ENCODE results near the gene FBLN5. TPM values are rescaled to one million over a fixed set of nuclear protein-coding genes. Genes with fewer than 3 reads are reported as not detected.

The FBLN5 gene
- total and polyA plus RNA-seq, 7 donors, result 3.0 to 253 (median 91.8) TPM

DNA sequence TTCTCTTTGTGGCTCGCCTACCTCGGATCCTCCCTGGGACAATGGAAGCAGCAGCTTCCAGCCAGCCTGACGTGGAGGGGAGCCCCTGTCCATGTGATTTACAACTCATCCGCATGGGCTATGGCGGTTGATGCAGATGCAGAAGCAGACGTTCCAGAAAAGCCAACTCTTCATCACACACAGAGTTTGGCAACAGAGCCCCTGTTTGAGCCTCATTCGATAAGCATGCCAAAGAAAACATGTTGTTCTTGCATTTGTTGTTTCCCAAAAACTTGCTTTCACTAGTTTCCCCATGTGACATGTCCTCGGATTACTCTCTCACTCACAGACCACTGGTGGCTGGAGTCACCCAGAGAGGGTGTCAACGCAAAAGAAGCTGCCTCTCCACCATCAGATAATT is 63.7 kb downstream of the FBLN5 start:
- no peak overlapping the region for H3K4me3 ChIP-seq
- H3K27me3 ChIP-seq, result no peaks in the 10 kb centered on the region
- H3K9me3 ChIP-seq, result no peaks in the 10 kb centered on the region
- peaks cover 0 to 25% (median 14%) of the 10 kb centered on the region in 4 donors for H3K36me3 ChIP-seq
- WGBS, 2 donors, result 88% methylated on average over 9 of the region's 9 CpGs
- intact Hi-C loops (cut with DNase I), result no loop called here
- H3K4me1 ChIP-seq, result peaks cover 0 to 10% (median 7%) of the 10 kb centered on the region in 4 donors
- H3K27ac ChIP-seq, result peak overlapping the region in 2 of 4 donors; percentile 52 to 55
- TF ChIP-seq POLR2AphosphoS5 (IDR thresholded peaks at IDR 0.05) (peak; percentile 50 to 61 (median 56)), EP300 (IDR thresholded peaks at IDR 0.05) (no peak)
- peak; percentile 91 for DNase-seq

DNA sequence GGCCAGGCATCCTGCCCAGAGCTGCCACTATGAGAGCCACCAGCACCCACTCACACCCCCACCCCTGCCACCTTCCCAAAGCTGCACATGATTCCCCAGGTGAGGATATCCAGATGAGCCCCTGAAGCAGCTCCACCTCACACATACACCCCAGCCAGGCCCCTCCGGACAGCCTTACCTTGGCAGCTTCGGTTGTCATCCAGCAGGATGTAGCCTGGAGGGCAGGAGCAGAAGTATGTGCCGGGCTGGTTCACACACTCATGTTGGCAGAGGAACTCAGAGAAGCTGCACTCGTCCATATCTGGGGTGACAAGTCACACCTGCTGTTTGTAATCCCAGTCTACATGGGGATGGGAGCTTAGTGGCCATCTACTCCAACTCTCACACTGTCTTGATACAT is 64.7 kb downstream of the FBLN5 start:
- no peaks in the 10 kb centered on the region for H3K9me3 ChIP-seq
- H3K4me1 ChIP-seq, result peaks cover 0 to 10% (median 7%) of the 10 kb centered on the region in 4 donors
- peak overlapping the region; percentile 0 to 52 (median 38) for H3K27ac ChIP-seq
- TF ChIP-seq EP300 (IDR thresholded peaks at IDR 0.05), result no peak
- peaks cover 0 to 25% (median 15%) of the 10 kb centered on the region in 4 donors for H3K36me3 ChIP-seq
- WGBS, 2 donors, result 85 to 90% methylated on average over 4 of the region's 4 CpGs
- no peak for DNase-seq
- H3K27me3 ChIP-seq, result no peaks in the 10 kb centered on the region
- H3K4me3 ChIP-seq, result no peak overlapping the region
- intact Hi-C loops (cut with DNase I), result no loop called here

DNA sequence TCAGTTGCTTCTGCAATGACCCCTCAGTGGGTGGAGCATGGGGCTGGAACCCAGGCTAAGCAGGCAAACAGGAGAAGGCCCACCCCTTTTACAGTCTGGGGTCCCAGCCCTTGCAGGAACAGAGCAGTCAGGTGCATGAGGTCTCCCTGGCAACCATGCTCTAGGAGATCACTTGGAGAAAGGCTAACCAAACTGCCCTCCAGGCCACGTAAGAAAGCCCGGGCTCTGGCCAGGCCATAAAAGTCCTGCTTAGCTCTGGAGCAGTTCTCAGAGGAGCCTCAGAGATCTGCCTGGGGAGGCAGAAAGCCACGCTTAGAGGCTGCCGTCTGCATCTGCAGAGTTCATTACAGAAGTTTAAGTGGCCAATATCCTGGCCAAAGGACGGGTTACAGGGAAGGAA is 65.1 kb downstream of the FBLN5 start:
- DNase-seq, result no peak
- intact Hi-C loops (cut with DNase I), result no loop called here
- Histone ChIP-seq H3K9me3 (no peaks in the 10 kb centered on the region), H3K4me3 (no peak overlapping the region), H3K27me3 (no peaks in the 10 kb centered on the region), H3K36me3 (peaks cover 0 to 29% (median 16%) of the 10 kb centered on the region in 4 donors), H3K4me1 (peaks cover 0 to 10% (median 7%) of the 10 kb centered on the region in 4 donors), H3K27ac (peak overlapping the region; percentile 0 to 52 (median 38))
- TF ChIP-seq POLR2A (IDR thresholded peaks at IDR 0.05), result no peak
- TF ChIP-seq, protein P1, sequence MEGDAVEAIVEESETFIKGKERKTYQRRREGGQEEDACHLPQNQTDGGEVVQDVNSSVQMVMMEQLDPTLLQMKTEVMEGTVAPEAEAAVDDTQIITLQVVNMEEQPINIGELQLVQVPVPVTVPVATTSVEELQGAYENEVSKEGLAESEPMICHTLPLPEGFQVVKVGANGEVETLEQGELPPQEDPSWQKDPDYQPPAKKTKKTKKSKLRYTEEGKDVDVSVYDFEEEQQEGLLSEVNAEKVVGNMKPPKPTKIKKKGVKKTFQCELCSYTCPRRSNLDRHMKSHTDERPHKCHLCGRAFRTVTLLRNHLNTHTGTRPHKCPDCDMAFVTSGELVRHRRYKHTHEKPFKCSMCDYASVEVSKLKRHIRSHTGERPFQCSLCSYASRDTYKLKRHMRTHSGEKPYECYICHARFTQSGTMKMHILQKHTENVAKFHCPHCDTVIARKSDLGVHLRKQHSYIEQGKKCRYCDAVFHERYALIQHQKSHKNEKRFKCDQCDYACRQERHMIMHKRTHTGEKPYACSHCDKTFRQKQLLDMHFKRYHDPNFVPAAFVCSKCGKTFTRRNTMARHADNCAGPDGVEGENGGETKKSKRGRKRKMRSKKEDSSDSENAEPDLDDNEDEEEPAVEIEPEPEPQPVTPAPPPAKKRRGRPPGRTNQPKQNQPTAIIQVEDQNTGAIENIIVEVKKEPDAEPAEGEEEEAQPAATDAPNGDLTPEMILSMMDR (IDR thresholded peaks at IDR 0.05), result no peak
- WGBS, 2 donors, result 90 to 92% methylated on average over 5 of the region's 5 CpGs

DNA sequence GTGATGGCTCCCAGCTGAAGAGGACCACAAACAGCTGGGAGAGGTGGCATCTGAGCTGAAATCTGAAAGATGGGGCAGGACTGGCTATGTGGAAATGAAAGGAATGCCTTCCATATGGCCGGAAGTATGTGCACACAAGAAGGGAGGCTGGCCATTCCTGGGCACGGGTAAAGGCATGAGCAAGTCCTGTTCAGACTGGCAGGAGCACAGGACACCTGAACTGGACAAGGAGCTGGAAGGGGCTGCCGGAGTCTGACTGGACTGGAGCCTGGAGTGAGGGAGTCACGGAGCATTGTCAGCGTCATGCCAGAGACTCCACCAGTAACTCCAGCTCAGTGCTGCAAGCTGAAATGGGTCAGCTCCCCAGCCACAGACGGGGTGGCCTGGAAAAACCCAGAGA is 68.3 kb downstream of the FBLN5 start:
- Histone ChIP-seq H3K27ac (no peak overlapping the region), H3K36me3 (peaks cover 0 to 61% (median 22%) of the 10 kb centered on the region in 4 donors)
- 82 to 96% methylated on average over 6 of the region's 6 CpGs for WGBS, 2 donors

DNA sequence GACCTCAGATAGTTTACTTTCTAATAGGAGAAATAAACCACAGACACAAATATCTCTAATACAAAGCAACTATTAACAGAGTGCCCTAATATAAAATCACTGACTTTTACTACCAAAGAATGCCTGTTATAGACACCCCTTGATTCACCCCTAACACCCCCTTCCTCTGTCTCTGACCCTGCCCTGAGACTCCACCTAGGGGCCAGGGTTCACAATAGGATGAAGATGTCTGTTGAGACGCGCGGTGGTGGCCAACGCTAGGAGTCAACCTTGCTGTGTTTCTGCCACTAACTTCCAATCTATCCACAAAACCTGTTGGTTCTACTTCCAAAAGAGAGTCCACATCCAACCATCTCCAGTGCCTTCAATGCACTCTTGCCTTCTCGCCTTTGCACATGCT is 69.2 kb downstream of the FBLN5 start:
- Histone ChIP-seq H3K36me3 (peaks cover 0 to 69% (median 25%) of the 10 kb centered on the region in 4 donors), H3K4me3 (no peak overlapping the region), H3K27me3 (no peaks in the 10 kb centered on the region), H3K9me3 (no peaks in the 10 kb centered on the region), H3K27ac (no peak overlapping the region), H3K4me1 (peaks cover 0 to 10% (median 5%) of the 10 kb centered on the region in 4 donors)
- intact Hi-C loops (cut with DNase I), result loop anchor here (5.0 kb wide), 1 partner anchor 41 kb away; no protein-coding TSS in a partner anchor
- 97 to 98% methylated on average over 5 of the region's 5 CpGs for WGBS, 2 donors
- TF ChIP-seq EP300 (IDR thresholded peaks at IDR 0.05) (no peak), POLR2AphosphoS5 (IDR thresholded peaks at IDR 0.05) (no peak), POLR2A (IDR thresholded peaks at IDR 0.05) (no peak)
- TF ChIP-seq, protein P1 (IDR thresholded peaks at IDR 0.05), result no peak
- no peak for DNase-seq

More for the DNA sequence above, 68.3 kb downstream of the FBLN5 start:
- no peak for DNase-seq
- H3K4me3 ChIP-seq, result no peak overlapping the region
- TF ChIP-seq, protein P1 (IDR thresholded peaks at IDR 0.05), result no peak
- no peak for TF ChIP-seq POLR2A (IDR thresholded peaks at IDR 0.05)
- TF ChIP-seq EP300 (IDR thresholded peaks at IDR 0.05), result no peak
- no peak for TF ChIP-seq POLR2AphosphoS5 (IDR thresholded peaks at IDR 0.05)
- H3K4me1 ChIP-seq, result peaks cover 0 to 10% (median 5%) of the 10 kb centered on the region in 4 donors
- no peaks in the 10 kb centered on the region for H3K27me3 ChIP-seq
- no peaks in the 10 kb centered on the region for H3K9me3 ChIP-seq
- intact Hi-C loops (cut with DNase I), result loop anchor here (5.0 kb wide), 1 partner anchor 42 kb away; no protein-coding TSS in a partner anchor

Data from sigmoid colon (tissue), 7 donors.